HG02943 (cell line): Measurements from ENCODE around the gene VLDLR.
A peak's percentile ranks its signal among the peaks of the same experiment; 100 is the strongest.

Experiments
- ATAC-seq: cut with Tn5 transposase; IDR thresholded peaks from one replicate; pipeline ENCODE4 v1.9.1; 2021; ENCODE audit warnings: mild to moderate bottlenecking, low read depth, moderate library complexity; ENCODE audit not compliant: unreplicated experiment

The VLDLR gene

GRCh38 chr9:2620919-2621721, 467 bp upstream of the VLDLR start:
- peak; percentile 34 for ATAC-seq

- peak; percentile 39 for ATAC-seq
Measured at GRCh38 chr9:2622461-2623287, 1.1 kb downstream of the VLDLR start.

- no peak for ATAC-seq
Measured at GRCh38 chr9:2623288-2624050, 1.9 kb downstream of the VLDLR start.

GRCh38 chr9:2624051-2624682, 2.6 kb downstream of the VLDLR start:
- ATAC-seq, result no peak

GRCh38 chr9:2625427-2625826, 3.8 kb downstream of the VLDLR start:
- ATAC-seq, result no peak

GRCh38 chr9:2628919-2629318, 7.3 kb downstream of the VLDLR start:
- ATAC-seq, result no peak

GRCh38 chr9:2630158-2630557, 8.6 kb downstream of the VLDLR start:
- ATAC-seq, result no peak

GRCh38 chr9:2631263-2631662, 9.7 kb downstream of the VLDLR start:
- no peak for ATAC-seq

- no peak for ATAC-seq
Measured at GRCh38 chr9:2634153-2634552, 12.6 kb downstream of the VLDLR start.

- ATAC-seq, result no peak
Measured at GRCh38 chr9:2634818-2635217, 13.2 kb downstream of the VLDLR start.

GRCh38 chr9:2635922-2636321, 14.3 kb downstream of the VLDLR start:
- no peak for ATAC-seq

- ATAC-seq, result no peak
Measured at GRCh38 chr9:2637390-2637789, 15.8 kb downstream of the VLDLR start.

- no peak for ATAC-seq
Measured at GRCh38 chr9:2638871-2639673, 17.5 kb downstream of the VLDLR start.

- no peak for ATAC-seq
Measured at GRCh38 chr9:2639786-2640185, 18.2 kb downstream of the VLDLR start.

- no peak for ATAC-seq
Measured at GRCh38 chr9:2640570-2640969, 19.0 kb downstream of the VLDLR start.

- ATAC-seq, result no peak
Measured at GRCh38 chr9:2641033-2641432, 19.4 kb downstream of the VLDLR start.

- ATAC-seq, result no peak
Measured at GRCh38 chr9:2642068-2642467, 20.5 kb downstream of the VLDLR start.

- ATAC-seq, result no peak
Measured at GRCh38 chr9:2645569-2645968, 24.0 kb downstream of the VLDLR start.

GRCh38 chr9:2655411-2655901, 33.9 kb downstream of the VLDLR start:
- ATAC-seq, result no peak

GRCh38 chr9:2657427-2657826, 35.8 kb downstream of the VLDLR start:
- no peak for ATAC-seq
